HepG2 (cell line): ENCODE measurements around the gene DHX16. TPM values are rescaled to one million over a fixed set of nuclear protein-coding genes. Genes with fewer than 3 reads are reported as not detected.

Experiments used
- CCAR2 ChIP-seq: fragments of 200-400 bp; formaldehyde crosslinking; optimal IDR thresholded peaks from 2 replicates; pipeline ENCODE3; 2018; ENCODE audit warnings: low read depth, mild to moderate bottlenecking, low read length, moderate library complexity
- ELF3 ChIP-seq: IDR thresholded peaks from 2 replicates; pipeline ENCODE4 v1.6.1; 2016; ENCODE audit warnings: missing genetic modification reagents, missing compliant biosample characterization
- HINFP ChIP-seq: sonication (generic); formaldehyde crosslinking; IDR thresholded peaks from 2 replicates; pipeline ENCODE4 v1.4.0; 2020; ENCODE audit warnings: low read depth, mild to moderate bottlenecking, missing genetic modification reagents
- MED8 ChIP-seq: sonication (generic); formaldehyde crosslinking; IDR thresholded peaks from 2 replicates; pipeline ENCODE4 v1.8.1; 2023; ENCODE audit warnings: mild to moderate bottlenecking, missing genetic modification reagents; ENCODE audit not compliant: insufficient replicate concordance
- MYNN ChIP-seq: sonication (generic); formaldehyde crosslinking; IDR thresholded peaks from 2 replicates; pipeline ENCODE4 v1.4.0; 2020; ENCODE audit warnings: mild to moderate bottlenecking, low read depth, missing genetic modification reagents
- NR3C1 ChIP-seq: sonication (generic); formaldehyde crosslinking; IDR thresholded peaks from 2 replicates; pipeline ENCODE4 v1.4.0; 2020; ENCODE audit warnings: missing genetic modification reagents
- RCOR2 ChIP-seq: IDR thresholded peaks from 2 replicates; pipeline ENCODE4 v1.6.1; 2016; ENCODE audit warnings: missing biosample characterization, missing genetic modification reagents
- TSC22D2 ChIP-seq: sonication (generic); formaldehyde crosslinking; IDR thresholded peaks from 2 replicates; pipeline ENCODE4 v1.5.1; 2020; ENCODE audit warnings: missing genetic modification reagents, mild to moderate bottlenecking, borderline replicate concordance
- ZNF121 ChIP-seq: sonication (generic); formaldehyde crosslinking; IDR thresholded peaks from 2 replicates; pipeline ENCODE4 v1.5.0; 2020; ENCODE audit warnings: mild to moderate bottlenecking, missing genetic modification reagents
- ZNF180 ChIP-seq: sonication (generic); formaldehyde crosslinking; IDR thresholded peaks from 2 replicates; pipeline ENCODE4 v1.4.0; 2020; ENCODE audit warnings: low read depth, missing genetic modification reagents, borderline replicate concordance
- ZNF276 ChIP-seq: sonication (generic); formaldehyde crosslinking; IDR thresholded peaks from 2 replicates; pipeline ENCODE4 v1.4.0; 2020; ENCODE audit warnings: mild to moderate bottlenecking, low read depth, missing genetic modification reagents
- ZNF326 ChIP-seq: sonication (generic); formaldehyde crosslinking; IDR thresholded peaks from 2 replicates; pipeline ENCODE4 v1.4.0; 2020; ENCODE audit warnings: missing genetic modification reagents, borderline replicate concordance
- ZNF382 ChIP-seq: sonication (generic); formaldehyde crosslinking; IDR thresholded peaks from 2 replicates; pipeline ENCODE4 v1.5.0; 2020; ENCODE audit warnings: missing genetic modification reagents, mild to moderate bottlenecking, borderline replicate concordance
- ZNF670 ChIP-seq: sonication (generic); formaldehyde crosslinking; IDR thresholded peaks from 2 replicates; pipeline ENCODE4 v1.8.0; 2022; ENCODE audit warnings: mild to moderate bottlenecking, missing genetic modification reagents, borderline replicate concordance
- ZNF678 ChIP-seq: sonication (generic); formaldehyde crosslinking; IDR thresholded peaks from 2 replicates; pipeline ENCODE4 v1.4.0; 2020; ENCODE audit warnings: mild to moderate bottlenecking, missing genetic modification reagents
- polyA plus RNA-seq, 8 experiments: library from polyadenylated mRNA; depleted of rRNA in 3 of 8; stranded (reverse) in 7 of 8; unstranded in 1 of 8; fragments of >200 nt; fragmentation: Illumina TruSeq in 4 of 8; extraction: Trizol in 4 of 8; gene quantifications; 2 replicates each; pipeline versions ENCODE4 v1.2.1 to v1.2.3, GENCODE V29; 2011 to 2016; ENCODE audit warnings: low read depth in 4 of 8, missing spikeins in 1 of 8, mixed read lengths in 1 of 8; ENCODE audit not compliant: insufficient read depth in 1 of 8
- total RNA-seq, 5 experiments: library from RNA; depleted of rRNA; stranded (reverse); fragments of >200 nt; fragmentation: Illumina TruSeq; extraction: Trizol; gene quantifications; 2 replicates each; pipeline ENCODE4 v1.2.3, GENCODE V29; 2016; ENCODE audit warnings: low read depth in 1 of 5
- TF ChIP-seq, protein P1 (sequence below): sonication (generic); formaldehyde crosslinking; IDR thresholded peaks from 2 replicates; pipeline ENCODE4 v1.5.0; 2020; ENCODE audit warnings: missing genetic modification reagents
- TF ChIP-seq, protein P2 (sequence below): sonication (generic); formaldehyde crosslinking; IDR thresholded peaks from 2 replicates; pipeline ENCODE4 v1.5.1; 2020; ENCODE audit warnings: mild to moderate bottlenecking, missing genetic modification reagents, moderate library complexity
- TF ChIP-seq, protein P3 (sequence below): sonication (generic); formaldehyde crosslinking; IDR thresholded peaks from 2 replicates; pipeline ENCODE4 v1.5.0; 2020; ENCODE audit warnings: missing genetic modification reagents, mild to moderate bottlenecking, borderline replicate concordance

Gene DHX16
- total and polyA plus RNA-seq, 2 of the 13 experiments (the other 11 are each of a cell fraction or from before 2014, with no cell fraction given) = 57.0 to 58.5 TPM

DNA sequence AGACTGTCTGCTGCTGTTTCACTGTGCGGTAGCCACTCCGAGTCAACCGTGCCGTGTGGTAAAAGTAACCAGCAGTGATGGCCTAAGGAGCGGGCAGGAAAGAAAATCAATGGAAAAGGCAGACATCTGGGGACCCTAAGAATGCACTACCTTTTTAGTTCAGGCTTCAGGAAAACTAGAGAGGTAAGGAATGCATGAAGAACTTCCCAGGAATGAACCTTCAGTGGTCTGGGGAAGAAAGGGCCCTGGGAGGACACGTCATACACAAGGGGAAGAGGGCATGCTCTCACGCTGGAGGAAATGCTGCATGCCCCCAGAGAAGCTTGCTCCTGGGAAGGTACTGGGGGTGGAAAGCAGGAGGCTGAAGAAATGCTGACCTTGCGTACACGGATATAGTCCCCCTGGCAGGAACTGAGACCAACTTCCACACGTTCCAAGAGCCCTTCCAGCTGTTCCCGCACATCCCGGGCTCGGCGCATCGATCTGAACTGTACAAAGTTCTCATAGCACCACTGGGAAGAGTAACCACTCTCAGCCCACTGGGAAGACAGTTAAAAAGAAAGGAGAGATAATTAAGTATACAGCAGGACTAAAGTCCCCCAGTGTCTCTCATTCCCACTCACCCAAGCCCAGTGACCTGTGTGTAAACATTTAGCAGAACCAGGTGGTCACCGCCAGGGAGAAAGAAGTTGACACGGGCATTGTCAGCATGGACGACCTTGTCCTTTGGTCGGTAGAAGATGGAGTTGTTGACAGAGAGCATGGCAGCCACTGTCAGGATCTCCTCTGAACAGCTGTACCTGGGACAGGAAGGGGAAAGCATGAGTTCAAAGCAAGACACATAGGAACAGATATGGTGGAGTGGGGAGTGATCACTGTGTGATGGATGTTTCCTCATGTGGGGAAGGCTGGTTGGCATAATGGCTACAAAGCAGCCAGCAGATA, 17.7 kb downstream of the DHX16 start (continued):
- TF ChIP-seq ZNF678 (CRISPR knock-in tag) = no peak
- peak; percentile 40 for TF ChIP-seq HINFP
- no peak for TF ChIP-seq NR3C1
- TF ChIP-seq ZNF180 (CRISPR knock-in tag) = no peak
- TF ChIP-seq TSC22D2 (CRISPR knock-in tag) = no peak; the same call in 1 of the 2 replicates
- peak; percentile 34; the same call in 1 of the 2 replicates for TF ChIP-seq ZNF276
- no peak for TF ChIP-seq ZNF121 (CRISPR knock-in tag)
- TF ChIP-seq MED8 = no peak
- TF ChIP-seq, protein P1, sequence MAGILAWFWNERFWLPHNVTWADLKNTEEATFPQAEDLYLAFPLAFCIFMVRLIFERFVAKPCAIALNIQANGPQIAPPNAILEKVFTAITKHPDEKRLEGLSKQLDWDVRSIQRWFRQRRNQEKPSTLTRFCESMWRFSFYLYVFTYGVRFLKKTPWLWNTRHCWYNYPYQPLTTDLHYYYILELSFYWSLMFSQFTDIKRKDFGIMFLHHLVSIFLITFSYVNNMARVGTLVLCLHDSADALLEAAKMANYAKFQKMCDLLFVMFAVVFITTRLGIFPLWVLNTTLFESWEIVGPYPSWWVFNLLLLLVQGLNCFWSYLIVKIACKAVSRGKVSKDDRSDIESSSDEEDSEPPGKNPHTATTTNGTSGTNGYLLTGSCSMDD = no peak
- TF ChIP-seq ELF3 (CRISPR knock-in tag) = peak; percentile 90
- TF ChIP-seq RCOR2 = peak; percentile 93
- TF ChIP-seq, protein P2, sequence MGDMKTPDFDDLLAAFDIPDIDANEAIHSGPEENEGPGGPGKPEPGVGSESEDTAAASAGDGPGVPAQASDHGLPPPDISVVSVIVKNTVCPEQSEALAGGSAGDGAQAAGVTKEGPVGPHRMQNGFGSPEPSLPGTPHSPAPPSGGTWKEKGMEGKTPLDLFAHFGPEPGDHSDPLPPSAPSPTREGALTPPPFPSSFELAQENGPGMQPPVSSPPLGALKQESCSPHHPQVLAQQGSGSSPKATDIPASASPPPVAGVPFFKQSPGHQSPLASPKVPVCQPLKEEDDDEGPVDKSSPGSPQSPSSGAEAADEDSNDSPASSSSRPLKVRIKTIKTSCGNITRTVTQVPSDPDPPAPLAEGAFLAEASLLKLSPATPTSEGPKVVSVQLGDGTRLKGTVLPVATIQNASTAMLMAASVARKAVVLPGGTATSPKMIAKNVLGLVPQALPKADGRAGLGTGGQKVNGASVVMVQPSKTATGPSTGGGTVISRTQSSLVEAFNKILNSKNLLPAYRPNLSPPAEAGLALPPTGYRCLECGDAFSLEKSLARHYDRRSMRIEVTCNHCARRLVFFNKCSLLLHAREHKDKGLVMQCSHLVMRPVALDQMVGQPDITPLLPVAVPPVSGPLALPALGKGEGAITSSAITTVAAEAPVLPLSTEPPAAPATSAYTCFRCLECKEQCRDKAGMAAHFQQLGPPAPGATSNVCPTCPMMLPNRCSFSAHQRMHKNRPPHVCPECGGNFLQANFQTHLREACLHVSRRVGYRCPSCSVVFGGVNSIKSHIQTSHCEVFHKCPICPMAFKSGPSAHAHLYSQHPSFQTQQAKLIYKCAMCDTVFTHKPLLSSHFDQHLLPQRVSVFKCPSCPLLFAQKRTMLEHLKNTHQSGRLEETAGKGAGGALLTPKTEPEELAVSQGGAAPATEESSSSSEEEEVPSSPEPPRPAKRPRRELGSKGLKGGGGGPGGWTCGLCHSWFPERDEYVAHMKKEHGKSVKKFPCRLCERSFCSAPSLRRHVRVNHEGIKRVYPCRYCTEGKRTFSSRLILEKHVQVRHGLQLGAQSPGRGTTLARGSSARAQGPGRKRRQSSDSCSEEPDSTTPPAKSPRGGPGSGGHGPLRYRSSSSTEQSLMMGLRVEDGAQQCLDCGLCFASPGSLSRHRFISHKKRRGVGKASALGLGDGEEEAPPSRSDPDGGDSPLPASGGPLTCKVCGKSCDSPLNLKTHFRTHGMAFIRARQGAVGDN (CRISPR knock-in tag) = peak; percentile 80
- no peak for TF ChIP-seq MYNN (CRISPR knock-in tag)
- TF ChIP-seq, protein P3, sequence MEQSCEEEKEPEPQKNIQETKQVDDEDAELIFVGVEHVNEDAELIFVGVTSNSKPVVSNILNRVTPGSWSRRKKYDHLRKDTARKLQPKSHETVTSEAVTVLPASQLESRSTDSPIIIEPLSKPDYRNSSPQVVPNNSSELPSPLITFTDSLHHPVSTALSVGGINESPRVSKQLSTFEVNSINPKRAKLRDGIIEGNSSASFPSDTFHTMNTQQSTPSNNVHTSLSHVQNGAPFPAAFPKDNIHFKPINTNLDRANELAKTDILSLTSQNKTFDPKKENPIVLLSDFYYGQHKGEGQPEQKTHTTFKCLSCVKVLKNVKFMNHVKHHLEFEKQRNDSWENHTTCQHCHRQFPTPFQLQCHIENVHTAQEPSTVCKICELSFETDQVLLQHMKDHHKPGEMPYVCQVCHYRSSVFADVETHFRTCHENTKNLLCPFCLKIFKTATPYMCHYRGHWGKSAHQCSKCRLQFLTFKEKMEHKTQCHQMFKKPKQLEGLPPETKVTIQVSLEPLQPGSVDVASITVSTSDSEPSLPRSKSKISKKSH (CRISPR knock-in tag) = no peak; the same call in 1 of the 2 replicates
- TF ChIP-seq CCAR2 = no peak
- TF ChIP-seq ZNF382 = no peak
- no peak for TF ChIP-seq ZNF326 (CRISPR knock-in tag)
- 0 out of 2 replicates have a peak, but pooled peaks have one; percentile 45 for TF ChIP-seq ZNF670
